Peyer's patch (tissue), 4 donors: ENCODE measurements around the gene CD36. TPM values are rescaled to one million over a fixed set of nuclear protein-coding genes. Genes with fewer than 3 reads are reported as not detected.

Experiments
- DNase-seq, 3 donors: peaks; one replicate each; pipeline ENCODE4 v3.0.0-alpha.2; 2017 to 2019
- H3K27ac ChIP-seq, 4 donors: fragments of 200-600 bp; sonication (generic); one replicate each; pipeline ENCODE4 v1.5.1; 2016 to 2019
- H3K27me3 ChIP-seq, 2 donors: fragments of 200-600 bp; sonication (generic); one replicate each; pipeline ENCODE4 v1.5.1; 2019
- H3K36me3 ChIP-seq, 3 donors: fragments of 200-600 bp; sonication (generic); one replicate each; pipeline ENCODE4 v1.5.1; 2016 to 2019
- H3K4me1 ChIP-seq, 4 donors: fragments of 200-600 bp; sonication (generic); one replicate each; pipeline ENCODE4 v1.5.1; 2016 to 2019
- H3K4me3 ChIP-seq, 4 donors: fragments of 200-600 bp; sonication (generic); 1 replicate in 3 of 4; 2 replicates in 1 of 4; pipeline ENCODE4 v1.5.1; 2016 to 2019; ENCODE audit warnings: mild to moderate bottlenecking in 1 of 4
- H3K9me3 ChIP-seq, 4 donors: fragments of 200-600 bp; sonication (generic); one replicate each; pipeline ENCODE4 v1.5.1; 2016 to 2019; ENCODE audit warnings: mild to moderate bottlenecking in 1 of 4
- CTCF ChIP-seq, 6 experiments: fragments of 450-650 bp in 4 of 6; fragments of 200-600 bp in 2 of 6; sonication (generic) in 1 of 6; IDR thresholded peaks; one replicate each; pipeline ENCODE4 v1.5.1; 2017 to 2019; ENCODE audit warnings: antibody characterized with exemption in 6 of 6, mild to moderate bottlenecking in 3 of 6, moderate library complexity in 1 of 6
- POLR2A ChIP-seq, 2 donors: fragments of 450-650 bp; IDR thresholded peaks; one replicate each; pipeline ENCODE4 v1.5.1; 2017; ENCODE audit warnings: antibody characterized with exemption in 2 of 2, mild to moderate bottlenecking in 2 of 2, moderate library complexity in 2 of 2
- total RNA-seq, 4 donors: library from RNA; depleted of rRNA; stranded (reverse); fragments of >200 nt; gene quantifications; one replicate each; pipeline ENCODE4 v1.1.0, GENCODE V29; 2016

The CD36 gene
- total RNA-seq, 4 donors from 2014 or later: 8.9 to 35.5 (median 24.4) TPM

- Histone ChIP-seq H3K36me3 (no peaks in the 10 kb centered on the region), H3K27ac (no peak overlapping the region), H3K9me3 (no peaks in the 10 kb centered on the region), H3K4me1 (no peaks in the 10 kb centered on the region), H3K4me3 (no peak overlapping the region), H3K27me3 (no peaks in the 10 kb centered on the region)
- TF ChIP-seq CTCF (IDR thresholded peaks at IDR 0.05) (no peak), POLR2A (IDR thresholded peaks at IDR 0.05) (no peak)
- DNase-seq: no peak
These were observed 5.6 kb upstream of the CD36 start for GRCh38 chr7:80632819-80633218.

- H3K4me1 ChIP-seq: no peaks in the 10 kb centered on the region
- H3K4me3 ChIP-seq: no peak overlapping the region
- H3K9me3 ChIP-seq: no peaks in the 10 kb centered on the region
- TF ChIP-seq POLR2A (IDR thresholded peaks at IDR 0.05): no peak
- TF ChIP-seq CTCF (IDR thresholded peaks at IDR 0.05): no peak
- no peaks in the 10 kb centered on the region for H3K27me3 ChIP-seq
- no peaks in the 10 kb centered on the region for H3K36me3 ChIP-seq
- no peak overlapping the region for H3K27ac ChIP-seq
- DNase-seq: no peak
These were observed 3.9 kb upstream of the CD36 start for GRCh38 chr7:80634505-80634904.

GRCh38 chr7:80635533-80635932, 2.9 kb upstream of the CD36 start:
- DNase-seq: no peak
- Histone ChIP-seq H3K4me3 (no peak overlapping the region), H3K36me3 (no peaks in the 10 kb centered on the region), H3K4me1 (no peaks in the 10 kb centered on the region), H3K9me3 (no peaks in the 10 kb centered on the region), H3K27ac (no peak overlapping the region), H3K27me3 (no peaks in the 10 kb centered on the region)
- TF ChIP-seq POLR2A (IDR thresholded peaks at IDR 0.05): no peak
- no peak for TF ChIP-seq CTCF (IDR thresholded peaks at IDR 0.05)

- TF ChIP-seq POLR2A (IDR thresholded peaks at IDR 0.05): no peak
- no peak for TF ChIP-seq CTCF (IDR thresholded peaks at IDR 0.05)
These were observed 2.4 kb upstream of the CD36 start for GRCh38 chr7:80635998-80636397.

GRCh38 chr7:80636709-80637108, 1.7 kb upstream of the CD36 start:
- no peaks in the 10 kb centered on the region for H3K36me3 ChIP-seq
- no peak for TF ChIP-seq CTCF (IDR thresholded peaks at IDR 0.05)
- no peak for TF ChIP-seq POLR2A (IDR thresholded peaks at IDR 0.05)
- no peaks in the 10 kb centered on the region for H3K27me3 ChIP-seq
- no peak for DNase-seq
- H3K9me3 ChIP-seq: no peaks in the 10 kb centered on the region
- no peaks in the 10 kb centered on the region for H3K4me1 ChIP-seq
- H3K27ac ChIP-seq: no peak overlapping the region
- no peak overlapping the region for H3K4me3 ChIP-seq

More at GRCh38 chr7:80635998-80636397, 2.4 kb upstream of the CD36 start:
- Histone ChIP-seq H3K4me1 (no peaks in the 10 kb centered on the region), H3K27me3 (no peaks in the 10 kb centered on the region), H3K36me3 (no peaks in the 10 kb centered on the region), H3K9me3 (no peaks in the 10 kb centered on the region), H3K27ac (no peak overlapping the region), H3K4me3 (no peak overlapping the region)
- DNase-seq: no peak

- DNase-seq: no peak
- Histone ChIP-seq H3K4me1 (no peaks in the 10 kb centered on the region), H3K36me3 (no peaks in the 10 kb centered on the region), H3K9me3 (no peaks in the 10 kb centered on the region), H3K27ac (no peak overlapping the region), H3K4me3 (no peak overlapping the region), H3K27me3 (no peaks in the 10 kb centered on the region)
- no peak for TF ChIP-seq POLR2A (IDR thresholded peaks at IDR 0.05)
- no peak for TF ChIP-seq CTCF (IDR thresholded peaks at IDR 0.05)
These were observed 988 bp upstream of the CD36 start for GRCh38 chr7:80637454-80637853.
